Ishikawa (cell line): ENCODE data around the gene DMRTB1.

Experiments used
- CREB1 ChIP-seq: IDR thresholded peaks from 2 replicates; pipeline ENCODE4 v1.6.1; 2012; ENCODE audit warnings: low read depth
- TF ChIP-seq, protein P1 (sequence below): IDR thresholded peaks from 2 replicates; pipeline ENCODE4 v1.6.1; 2012

DNA sequence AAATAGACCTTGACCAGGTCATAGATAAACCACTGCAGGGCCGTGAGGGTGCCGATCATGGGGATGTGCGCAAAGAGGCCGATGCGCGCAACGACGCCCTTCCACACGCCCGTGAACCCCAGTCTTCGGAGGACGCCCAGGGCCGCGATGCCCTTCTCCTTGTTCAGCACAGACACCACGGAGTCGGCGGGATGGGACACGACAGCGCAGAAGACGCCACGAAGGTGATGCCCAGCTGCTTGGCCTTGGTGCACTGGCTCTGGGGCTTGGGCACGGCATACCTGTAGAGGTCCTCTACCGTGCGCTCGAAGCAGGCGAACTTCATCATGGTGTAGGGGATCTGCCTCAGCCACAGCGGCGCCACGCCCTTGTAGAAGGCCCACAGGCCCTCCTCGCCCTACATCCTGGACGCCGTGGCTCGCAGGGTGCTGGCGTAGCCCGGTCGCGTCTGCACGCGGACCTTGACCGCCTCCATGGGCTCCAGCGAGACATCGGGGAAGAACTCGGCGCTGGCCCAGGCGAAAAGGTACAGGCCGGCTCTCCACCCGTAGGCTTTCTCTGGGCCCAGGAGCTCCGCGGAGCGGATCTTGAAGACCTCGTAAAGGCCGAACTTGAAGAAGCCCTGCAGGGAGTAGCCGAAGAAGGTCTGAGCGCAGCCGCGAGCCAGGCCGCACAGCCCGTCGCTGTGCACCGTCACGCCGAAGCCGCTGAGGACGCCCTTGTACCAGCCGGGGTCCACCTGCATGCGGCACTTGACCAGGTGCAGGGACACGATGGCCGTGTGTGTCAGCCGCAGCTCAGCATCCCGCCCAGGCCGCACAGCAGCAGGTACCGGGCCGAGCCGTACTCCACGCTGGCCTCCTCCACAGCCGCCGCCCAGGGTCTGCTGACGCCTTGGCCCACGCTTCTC is 20.5 kb upstream of the DMRTB1 start:
- TF ChIP-seq, protein P1, sequence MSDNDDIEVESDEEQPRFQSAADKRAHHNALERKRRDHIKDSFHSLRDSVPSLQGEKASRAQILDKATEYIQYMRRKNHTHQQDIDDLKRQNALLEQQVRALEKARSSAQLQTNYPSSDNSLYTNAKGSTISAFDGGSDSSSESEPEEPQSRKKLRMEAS = no peak
- TF ChIP-seq CREB1 = no peak
